ENCODE data around the gene CTSG.

The CTSG gene

DNA sequence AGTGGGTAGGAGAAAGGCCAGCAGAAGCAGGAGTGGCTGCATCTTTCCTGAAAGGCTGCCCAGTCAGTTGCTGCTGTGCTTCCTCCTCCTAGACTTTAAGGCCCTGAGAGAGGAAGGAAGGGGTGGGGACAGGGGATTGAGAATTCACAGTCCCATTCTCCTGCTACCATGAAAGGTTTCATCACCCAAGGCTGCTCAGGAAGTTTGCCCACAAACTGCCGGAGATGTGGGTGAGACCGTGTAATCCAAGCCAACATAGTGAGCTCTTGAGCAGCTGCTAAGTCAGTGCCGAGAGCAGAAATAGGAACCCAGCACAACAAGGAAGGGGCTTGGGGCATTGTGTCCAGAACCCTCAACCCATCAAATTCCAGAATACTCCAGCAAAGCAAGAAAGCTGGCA, at the start of gene CTSG:
TSS of gene CTSG (minus strand) at position 69 of the 400 bp plus-strand sequence. CDS start at position 42, 27 bp downstream.
- TF ChIP-seq, protein P1, sequence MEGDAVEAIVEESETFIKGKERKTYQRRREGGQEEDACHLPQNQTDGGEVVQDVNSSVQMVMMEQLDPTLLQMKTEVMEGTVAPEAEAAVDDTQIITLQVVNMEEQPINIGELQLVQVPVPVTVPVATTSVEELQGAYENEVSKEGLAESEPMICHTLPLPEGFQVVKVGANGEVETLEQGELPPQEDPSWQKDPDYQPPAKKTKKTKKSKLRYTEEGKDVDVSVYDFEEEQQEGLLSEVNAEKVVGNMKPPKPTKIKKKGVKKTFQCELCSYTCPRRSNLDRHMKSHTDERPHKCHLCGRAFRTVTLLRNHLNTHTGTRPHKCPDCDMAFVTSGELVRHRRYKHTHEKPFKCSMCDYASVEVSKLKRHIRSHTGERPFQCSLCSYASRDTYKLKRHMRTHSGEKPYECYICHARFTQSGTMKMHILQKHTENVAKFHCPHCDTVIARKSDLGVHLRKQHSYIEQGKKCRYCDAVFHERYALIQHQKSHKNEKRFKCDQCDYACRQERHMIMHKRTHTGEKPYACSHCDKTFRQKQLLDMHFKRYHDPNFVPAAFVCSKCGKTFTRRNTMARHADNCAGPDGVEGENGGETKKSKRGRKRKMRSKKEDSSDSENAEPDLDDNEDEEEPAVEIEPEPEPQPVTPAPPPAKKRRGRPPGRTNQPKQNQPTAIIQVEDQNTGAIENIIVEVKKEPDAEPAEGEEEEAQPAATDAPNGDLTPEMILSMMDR (IDR thresholded peaks at IDR 0.05; ENCODE audit: low read depth, low read length) = no peak
- Histone ChIP-seq H3K27ac (no peak within 1 kb of the TSS), H3K27me3 (ENCODE audit: insufficient read depth, low read depth, severe bottlenecking) (peaks cover 85% of the 10 kb centered on the region), H3K4me3 (ENCODE audit: low read depth, low read length) (no peak within 1 kb of the TSS), H3K9me3 (ENCODE audit: severe bottlenecking) (no peaks in the 10 kb centered on the region), H3K36me3 (no peaks in the 10 kb centered on the region)
- no peak for DNase-seq

DNA sequence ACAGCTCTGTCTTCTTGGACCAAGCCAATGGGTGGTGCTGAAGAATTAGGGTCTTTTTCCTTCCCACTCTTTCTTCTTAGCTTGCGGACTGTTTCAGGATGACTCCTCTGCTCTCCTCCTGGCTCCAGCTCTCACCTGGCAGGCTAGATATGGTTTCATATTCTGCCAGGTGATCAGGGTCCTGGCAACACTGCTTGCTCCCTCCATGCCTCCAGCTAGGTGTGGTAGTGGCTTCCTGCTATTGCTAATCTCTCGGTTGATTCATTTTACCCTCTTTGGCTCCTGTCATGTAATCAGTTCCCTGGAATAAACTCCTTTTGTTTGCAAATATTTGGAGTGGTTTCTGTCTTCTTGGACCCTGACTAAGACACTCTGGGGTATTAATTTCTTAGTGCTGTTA, 37.7 kb upstream of the CTSG start:
- no peak overlapping the region for H3K4me3 ChIP-seq (ENCODE audit: low read depth, low read length)
- no peaks in the 10 kb centered on the region for H3K36me3 ChIP-seq
- TF ChIP-seq, protein P1 (IDR thresholded peaks at IDR 0.05; ENCODE audit: low read depth, low read length) = no peak
- peaks cover 42% of the 10 kb centered on the region for H3K27me3 ChIP-seq (ENCODE audit: insufficient read depth, low read depth, severe bottlenecking)
- DNase-seq = no peak
- no peaks in the 10 kb centered on the region for H3K9me3 ChIP-seq (ENCODE audit: severe bottlenecking)
- no peak overlapping the region for H3K27ac ChIP-seq

DNA sequence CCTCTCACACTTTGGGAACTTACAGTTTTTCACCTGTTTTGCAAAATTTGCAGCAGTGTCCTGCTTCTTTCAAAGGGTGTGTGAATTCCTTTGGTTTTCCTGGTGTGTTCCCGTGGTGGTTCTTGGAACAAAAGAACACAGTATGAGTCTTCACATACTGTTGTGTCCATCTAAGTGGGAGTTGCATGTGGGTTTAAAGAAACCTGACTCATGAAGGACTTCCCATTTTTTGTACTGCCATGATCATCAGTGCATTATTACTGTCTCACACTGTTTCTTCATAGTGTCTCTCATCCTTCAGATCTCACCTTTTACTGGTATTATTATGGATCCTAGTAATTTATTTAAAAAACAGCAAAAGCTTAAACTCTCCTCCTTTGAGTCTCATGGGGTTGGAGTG, 37.2 kb upstream of the CTSG start:
- TF ChIP-seq, protein P1 (IDR thresholded peaks at IDR 0.05; ENCODE audit: low read depth, low read length) = no peak
- DNase-seq = no peak
- peaks cover 47% of the 10 kb centered on the region for H3K27me3 ChIP-seq (ENCODE audit: insufficient read depth, low read depth, severe bottlenecking)
- H3K36me3 ChIP-seq = no peaks in the 10 kb centered on the region
- no peaks in the 10 kb centered on the region for H3K9me3 ChIP-seq (ENCODE audit: severe bottlenecking)
- H3K4me3 ChIP-seq (ENCODE audit: low read depth, low read length) = no peak overlapping the region
- no peak overlapping the region for H3K27ac ChIP-seq

DNA sequence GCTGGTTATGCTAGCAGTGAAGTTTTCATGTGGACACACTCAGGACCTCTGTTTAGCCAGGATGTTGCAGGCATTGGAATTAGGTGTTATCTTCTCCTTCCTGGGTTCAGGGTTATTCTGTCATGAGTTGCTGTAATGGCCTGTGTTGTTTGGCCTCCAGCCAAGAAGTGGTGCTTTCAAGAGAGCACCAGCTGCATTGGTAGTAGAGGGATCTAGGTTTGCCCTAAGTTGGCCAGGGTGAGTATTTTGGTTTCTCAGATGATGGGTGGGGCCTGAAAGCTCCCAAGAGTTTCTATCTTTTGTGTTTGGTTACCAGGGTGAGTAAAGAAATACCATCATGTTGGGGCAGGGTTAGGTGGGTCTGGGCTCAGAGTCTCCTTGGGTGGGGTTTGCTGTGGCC, 36.1 kb upstream of the CTSG start:
- TF ChIP-seq, protein P1 (IDR thresholded peaks at IDR 0.05; ENCODE audit: low read depth, low read length) = no peak

DNA sequence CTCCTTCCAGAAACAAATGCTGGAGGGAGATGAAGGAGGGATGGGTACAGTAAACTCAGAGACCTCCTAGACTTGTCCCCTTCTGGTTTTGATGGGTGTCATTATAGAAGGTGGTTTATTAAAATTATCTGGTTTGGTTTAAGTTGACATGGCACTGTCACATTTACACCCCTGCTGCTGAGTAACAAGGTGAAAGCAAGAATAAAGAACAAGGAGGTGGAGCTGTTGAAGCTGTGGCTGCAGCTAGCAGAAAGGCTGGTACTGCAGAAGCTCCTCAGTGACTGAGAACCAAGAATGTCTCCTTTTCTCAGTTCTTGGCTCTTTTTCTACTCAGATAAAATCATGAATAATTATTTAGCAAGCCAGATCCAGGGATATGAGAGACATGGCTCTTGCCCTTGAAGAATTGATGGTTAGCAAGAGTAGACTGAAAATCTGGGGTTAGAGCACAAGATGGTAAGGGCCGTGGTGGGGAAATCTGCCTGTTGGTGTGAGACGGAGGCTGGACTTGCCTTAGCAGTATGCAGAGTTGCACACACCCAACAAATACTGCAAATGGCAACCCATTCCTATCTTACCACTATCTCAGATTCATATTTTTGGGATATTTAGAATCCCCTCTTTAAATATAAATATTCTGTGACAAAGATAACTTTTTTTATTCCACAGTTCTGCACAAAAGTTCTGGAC, 33.8 kb upstream of the CTSG start, which contains the start of gene GZMH:
TSS of gene GZMH (minus strand) at position 31 of the 690 bp plus-strand sequence. CDS start 72 bp downstream, outside the sequence.
- DNase-seq = no peak
- Histone ChIP-seq H3K4me3 (ENCODE audit: low read depth, low read length) (no peak within 1 kb of the TSS), H3K27me3 (ENCODE audit: insufficient read depth, low read depth, severe bottlenecking) (peaks cover 60% of the 10 kb centered on the region), H3K27ac (no peak within 1 kb of the TSS), H3K36me3 (no peaks in the 10 kb centered on the region), H3K9me3 (ENCODE audit: severe bottlenecking) (no peaks in the 10 kb centered on the region)
- TF ChIP-seq, protein P1 (IDR thresholded peaks at IDR 0.05; ENCODE audit: low read depth, low read length) = no peak

More for the DNA sequence above, 36.1 kb upstream of the CTSG start:
- Histone ChIP-seq H3K27ac (no peak overlapping the region), H3K9me3 (ENCODE audit: severe bottlenecking) (no peaks in the 10 kb centered on the region), H3K36me3 (no peaks in the 10 kb centered on the region), H3K4me3 (ENCODE audit: low read depth, low read length) (no peak overlapping the region), H3K27me3 (ENCODE audit: insufficient read depth, low read depth, severe bottlenecking) (peaks cover 54% of the 10 kb centered on the region)
- DNase-seq = no peak
